NCI-H2081 (cell line): Measurements from ENCODE around the gene FHL2.

Experiments used
- DNase-seq, 2 experiments: peaks; one replicate each; lab custom pipeline; 2025; lab: John Stamatoyannopoulos, UW

FHL2 gene

DNA sequence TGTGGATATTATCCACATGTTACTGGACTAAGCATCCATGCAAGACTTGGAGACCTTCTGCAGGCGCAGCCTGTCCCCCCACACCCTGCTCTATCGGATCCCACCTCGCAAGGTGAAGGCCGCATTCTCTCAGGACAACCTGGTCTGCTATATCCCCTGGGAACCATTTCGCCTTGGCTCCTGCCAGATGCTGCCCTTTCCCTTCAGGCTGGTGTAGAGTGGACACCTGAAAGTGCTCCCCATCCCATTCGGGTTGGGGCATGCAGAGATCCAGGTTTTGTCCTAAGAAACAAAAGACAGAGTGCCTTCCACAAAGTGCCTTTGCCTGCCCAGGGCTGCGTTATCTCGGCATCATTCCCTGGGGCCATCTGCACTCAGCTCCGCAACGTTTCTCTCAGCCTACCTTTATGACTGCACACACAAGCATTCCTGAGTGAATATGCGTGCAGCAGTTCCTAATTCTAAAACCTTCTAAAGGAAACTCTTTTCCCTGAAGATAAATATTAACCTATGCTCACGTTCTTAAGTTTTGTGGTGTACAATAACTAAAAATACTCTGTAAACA, 20.5 kb downstream of the FHL2 start:
- no peak for DNase-seq

- DNase-seq: no peak
These were observed 21.0 kb downstream of the FHL2 start for GRCh38 chr2:105377871-105378270.

GRCh38 chr2:105376789-105377240, 22.0 kb downstream of the FHL2 start:
- no peak for DNase-seq

DNA sequence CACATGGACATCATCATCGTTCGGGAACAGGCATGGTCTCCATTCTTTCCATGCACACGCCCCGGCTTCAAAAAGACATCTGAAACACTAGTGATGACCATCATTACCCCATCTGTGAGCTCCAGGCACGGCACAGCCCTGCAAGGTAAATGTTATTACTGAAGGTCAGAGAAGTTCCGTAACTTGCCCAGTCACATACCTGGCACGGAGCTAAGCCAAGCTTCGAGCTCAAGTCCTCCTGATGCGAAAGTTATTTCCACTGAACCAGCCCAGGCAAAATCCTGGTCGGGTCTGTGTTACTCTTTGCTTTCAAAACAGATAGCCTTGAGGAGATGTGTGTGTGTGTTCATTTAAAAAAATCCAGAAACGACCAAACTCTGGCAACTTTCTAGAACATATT, 22.8 kb downstream of the FHL2 start:
- no peak for DNase-seq

- DNase-seq: no peak
These were observed 23.8 kb downstream of the FHL2 start for GRCh38 chr2:105375001-105375561.

DNA sequence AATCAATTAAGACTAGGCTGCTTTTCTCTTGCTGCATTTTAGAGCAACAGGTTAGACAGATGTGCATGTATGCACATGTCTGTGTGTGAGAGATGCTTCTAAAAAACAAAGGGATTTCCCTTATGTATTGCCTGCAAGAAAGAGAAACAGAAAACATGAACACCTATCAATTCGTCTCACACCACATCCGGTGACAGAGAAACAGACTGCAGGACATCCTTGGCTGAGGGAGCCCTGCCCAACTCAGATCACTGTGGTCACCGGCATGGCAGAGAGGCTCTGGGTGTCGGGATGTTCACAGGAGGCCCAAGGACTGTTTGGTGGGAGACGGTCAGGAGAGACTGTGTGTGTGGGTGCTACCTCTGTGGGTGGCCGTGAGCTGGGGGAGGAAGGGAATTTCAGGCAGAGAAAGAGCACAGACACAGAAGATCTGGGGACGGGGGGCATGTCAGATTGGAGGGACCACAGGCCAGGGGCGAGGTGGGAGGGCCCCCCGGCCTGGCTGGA, 24.9 kb downstream of the FHL2 start:
- DNase-seq: no peak

DNA sequence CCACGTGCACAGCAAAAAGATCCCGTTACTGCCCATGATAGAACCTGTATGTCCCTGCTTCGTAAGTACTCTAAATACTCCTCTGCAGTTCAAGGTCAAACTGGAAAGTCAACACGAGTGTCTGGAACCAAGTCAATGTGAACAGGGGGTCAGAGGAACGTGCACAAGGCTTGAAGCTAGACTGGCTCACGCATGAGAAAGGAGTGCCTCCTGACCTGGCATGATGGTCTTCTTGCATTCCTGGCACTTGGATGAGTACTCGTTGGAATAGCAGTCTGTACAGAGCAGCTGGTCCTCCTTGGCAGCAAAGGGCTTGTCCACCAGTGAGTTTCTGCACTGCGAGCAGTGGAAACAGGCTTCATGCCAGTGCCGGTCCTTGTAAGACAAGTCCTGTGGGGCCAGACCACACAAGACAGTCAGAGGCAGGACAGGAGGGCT, 25.5 kb downstream of the FHL2 start:
- no peak for DNase-seq

- no peak for DNase-seq
These were observed 27.0 kb downstream of the FHL2 start for GRCh38 chr2:105371810-105372209.

DNA sequence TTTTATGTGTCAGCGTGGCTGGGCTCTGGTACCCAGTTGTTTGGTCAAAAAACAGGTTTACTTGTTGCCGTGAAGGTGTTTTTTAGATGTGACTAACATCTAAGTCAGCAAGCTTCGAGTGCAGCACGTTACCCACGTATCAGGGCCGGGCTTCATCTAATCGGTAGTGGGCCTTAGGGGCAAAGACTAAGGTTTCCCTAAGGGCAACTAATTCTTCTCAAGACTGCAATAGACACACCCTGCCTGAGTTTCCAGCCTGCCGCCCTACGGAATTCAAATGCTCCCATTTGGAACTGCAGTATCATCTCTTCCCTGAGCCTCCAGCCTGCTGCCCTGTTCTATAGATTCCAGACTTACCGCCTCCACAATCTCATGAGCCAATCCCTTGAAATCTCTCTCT, 27.7 kb downstream of the FHL2 start:
- DNase-seq: no peak

DNA sequence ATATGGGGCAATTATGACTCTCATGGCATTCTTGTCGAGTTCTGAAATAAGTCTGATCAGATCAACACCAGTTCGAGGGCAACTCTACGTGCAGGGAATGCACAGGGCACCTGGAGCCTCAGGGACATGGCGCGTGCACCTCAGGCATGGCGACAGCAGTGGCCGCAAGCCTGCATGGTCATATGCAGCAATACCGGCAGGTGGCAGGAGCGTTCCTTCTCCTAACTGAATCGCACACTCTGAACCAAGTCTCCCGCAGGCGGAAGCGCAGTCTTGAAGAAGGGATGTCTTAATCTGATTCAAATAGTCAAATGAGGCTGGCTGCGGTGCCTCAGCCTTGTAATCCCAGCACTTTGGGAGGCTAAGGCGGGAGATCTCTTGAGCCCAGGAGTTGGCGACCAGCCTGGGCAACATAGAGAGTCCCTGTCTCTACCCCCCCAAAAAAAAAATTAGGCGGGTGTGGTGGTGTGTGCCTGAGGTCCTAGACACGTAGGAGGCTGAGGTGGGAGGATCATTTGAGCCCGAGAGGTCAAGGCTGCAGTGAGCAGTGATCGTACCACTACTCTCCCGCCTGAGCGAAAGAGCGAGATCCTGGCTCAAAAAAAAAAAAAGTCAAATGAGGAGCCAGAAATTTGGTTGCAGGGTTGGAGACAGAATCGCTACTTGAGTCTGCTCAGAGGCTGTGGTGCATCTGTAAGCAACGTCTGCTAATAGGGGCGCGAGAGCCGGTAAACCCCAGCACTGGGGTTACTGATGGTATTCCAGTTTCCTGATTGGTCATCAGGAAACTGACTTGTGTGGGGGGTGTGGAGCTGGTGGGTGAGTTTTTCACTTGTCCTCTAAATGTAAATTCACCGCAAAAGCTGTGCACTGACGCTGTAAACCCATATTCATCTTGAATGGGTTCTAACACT, 28.8 kb downstream of the FHL2 start:
- DNase-seq: peak in 1 of 2 experiments; percentile 0

- no peak for DNase-seq
These were observed 30.0 kb downstream of the FHL2 start for GRCh38 chr2:105368759-105369408.

DNA sequence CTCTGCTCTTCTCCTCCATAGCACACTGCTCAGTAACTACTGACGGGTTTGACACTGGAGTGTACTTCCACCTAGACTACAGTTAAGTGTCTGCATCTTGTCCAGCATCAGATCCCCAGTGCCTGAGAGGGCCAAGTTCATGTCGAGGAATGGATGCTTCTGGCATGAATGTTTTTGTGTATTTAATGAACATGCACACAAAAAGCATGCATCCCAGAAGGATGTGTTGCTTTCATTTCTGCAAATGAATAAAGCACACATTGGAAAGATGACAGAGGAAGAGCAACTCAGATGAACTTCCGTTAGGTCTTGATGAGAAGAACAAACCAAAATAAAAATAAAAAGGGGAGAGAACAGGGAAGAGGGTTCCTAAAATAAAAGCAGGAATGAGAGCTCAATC, 33.6 kb downstream of the FHL2 start:
- DNase-seq: no peak

GRCh38 chr2:105364436-105365139, 34.3 kb downstream of the FHL2 start:
- no peak for DNase-seq

DNA sequence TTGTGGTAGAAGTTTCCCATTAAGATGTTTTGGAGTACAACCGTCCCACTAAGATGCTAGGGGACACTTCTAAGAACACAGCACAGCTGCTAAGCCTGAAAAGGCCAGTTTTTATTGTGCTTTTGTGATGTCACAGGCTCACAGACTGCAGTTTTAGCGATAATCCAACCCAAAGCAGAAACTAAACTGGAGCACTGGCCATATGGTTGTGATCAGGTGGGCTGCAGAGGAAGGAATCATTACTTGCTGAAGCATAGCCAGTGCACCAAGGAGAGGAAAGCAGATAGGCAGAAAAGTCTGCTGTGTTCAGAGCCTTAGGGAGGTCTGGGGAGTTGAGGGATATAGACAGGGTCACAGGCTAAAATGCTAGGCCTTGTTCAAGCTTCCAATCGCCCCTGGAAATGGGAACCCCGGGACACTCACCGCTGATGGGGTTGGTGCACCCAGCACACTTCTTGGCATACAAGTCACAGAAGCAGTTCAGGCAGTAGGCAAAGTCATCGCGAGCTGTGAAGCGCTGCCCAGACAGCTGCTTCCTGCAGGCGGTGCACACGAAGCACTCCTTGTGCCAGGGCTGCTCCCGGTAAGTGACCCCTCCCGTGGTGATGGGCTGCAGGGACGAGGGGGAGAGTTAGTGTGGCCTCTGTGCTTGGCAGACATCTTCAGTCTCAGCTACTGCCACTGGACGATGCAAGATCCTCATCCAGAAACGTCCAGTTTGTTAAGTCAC, 35.8 kb downstream of the FHL2 start:
- DNase-seq: no peak

- DNase-seq: no peak
These were observed 37.6 kb downstream of the FHL2 start for GRCh38 chr2:105361102-105361889.

- DNase-seq: no peak
These were observed 40.3 kb downstream of the FHL2 start for GRCh38 chr2:105358593-105358992.

GRCh38 chr2:105357122-105357521, 41.7 kb downstream of the FHL2 start:
- DNase-seq: no peak

DNA sequence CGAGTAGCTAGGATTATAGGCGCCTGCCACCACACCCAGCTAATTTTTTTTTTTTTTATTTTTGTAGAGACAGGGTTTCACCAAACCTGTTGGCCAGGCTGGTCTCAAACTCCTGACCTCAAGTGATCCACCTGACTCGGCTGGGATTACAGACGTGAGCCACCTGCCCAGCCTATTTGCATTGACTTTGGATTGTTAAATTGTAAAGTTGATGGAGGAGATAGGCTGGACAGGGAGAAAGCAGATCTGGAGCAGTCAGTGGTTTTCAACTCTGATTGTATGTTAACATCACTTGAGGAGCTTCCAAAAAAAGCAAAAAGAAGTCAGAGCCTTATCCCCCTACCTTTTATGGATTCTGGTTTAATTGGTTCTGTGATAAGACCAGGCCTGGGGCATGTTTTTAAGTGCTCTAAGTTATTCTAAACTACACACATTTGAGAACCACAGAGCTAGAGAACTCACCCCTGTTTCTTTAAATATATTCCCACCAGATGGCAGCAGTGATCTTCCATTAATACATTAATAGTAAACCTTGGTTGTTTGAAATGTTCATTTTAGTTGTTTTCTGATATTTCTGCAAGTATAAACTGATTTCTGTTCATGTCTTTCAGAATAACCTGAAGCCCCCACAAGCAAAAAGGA, 54.0 kb downstream of the FHL2 start:
- DNase-seq: peak; percentile 13 to 35

GRCh38 chr2:105339414-105339813, 59.4 kb downstream of the FHL2 start:
- DNase-seq: no peak

DNA sequence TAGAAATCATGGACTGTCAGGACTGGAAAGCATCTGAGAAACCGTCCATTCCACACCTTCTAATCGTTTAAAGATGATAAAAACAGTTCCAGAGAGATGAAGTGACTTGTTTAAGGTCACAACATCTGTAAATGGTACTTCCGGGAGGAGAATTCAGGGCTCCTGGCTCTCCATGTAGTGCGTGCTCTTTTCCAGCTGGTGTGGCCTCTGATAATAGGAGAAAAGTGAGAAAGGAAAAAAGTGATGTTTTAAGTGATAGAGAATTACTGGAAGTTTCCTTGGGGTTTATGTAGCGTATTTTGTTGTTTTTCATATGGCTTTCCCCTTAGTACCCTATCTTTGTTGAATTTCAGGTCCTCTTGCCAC, 60.8 kb downstream of the FHL2 start:
- no peak for DNase-seq
